GM21529 (cell line): ENCODE results near the gene FAM163B.

Experiments used
- ATAC-seq: cut with Tn5 transposase; IDR thresholded peaks from one replicate; pipeline ENCODE4 v1.9.1; 2021; ENCODE audit not compliant: unreplicated experiment

Gene FAM163B

DNA sequence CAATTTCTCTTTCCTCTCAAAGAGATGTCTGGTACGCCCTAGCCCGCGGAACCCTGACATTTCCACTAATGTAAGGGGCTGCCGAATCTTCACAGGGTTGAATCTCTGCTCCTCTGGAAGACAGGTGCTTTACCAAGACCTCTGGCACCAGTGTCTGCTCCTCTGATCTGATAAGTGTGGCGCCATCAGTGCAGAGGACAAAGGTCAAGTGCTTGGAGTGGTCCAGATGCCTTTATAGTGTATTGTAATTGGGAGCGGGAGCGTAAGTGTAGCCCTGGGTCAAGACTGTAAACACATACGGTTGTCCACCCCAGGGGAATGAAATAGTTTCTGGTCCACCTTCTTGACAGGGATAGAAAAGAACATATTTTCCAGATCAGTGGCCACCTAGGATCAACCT lies 57.0 kb downstream of the FAM163B start:
- no peak for ATAC-seq

DNA sequence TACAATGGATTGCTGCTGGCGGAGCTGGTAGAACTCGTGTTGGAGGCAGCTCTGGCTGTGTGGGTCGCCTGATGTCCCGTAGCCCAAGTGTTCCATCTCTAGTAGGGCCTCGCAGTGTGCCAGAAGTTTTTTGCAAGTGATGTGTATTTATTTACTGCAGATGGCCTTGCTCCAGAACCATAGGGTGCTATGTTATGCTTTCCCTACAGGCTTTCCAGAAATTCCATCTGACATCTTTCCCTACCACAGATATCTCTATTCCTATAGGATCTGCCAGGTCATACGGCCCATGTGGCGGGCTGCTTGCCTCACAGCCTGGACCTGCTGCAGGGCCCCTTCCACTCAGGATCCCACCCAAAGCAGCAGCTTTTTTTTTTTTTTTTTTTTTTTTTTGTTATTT lies 57.7 kb downstream of the FAM163B start:
- ATAC-seq: no peak

DNA sequence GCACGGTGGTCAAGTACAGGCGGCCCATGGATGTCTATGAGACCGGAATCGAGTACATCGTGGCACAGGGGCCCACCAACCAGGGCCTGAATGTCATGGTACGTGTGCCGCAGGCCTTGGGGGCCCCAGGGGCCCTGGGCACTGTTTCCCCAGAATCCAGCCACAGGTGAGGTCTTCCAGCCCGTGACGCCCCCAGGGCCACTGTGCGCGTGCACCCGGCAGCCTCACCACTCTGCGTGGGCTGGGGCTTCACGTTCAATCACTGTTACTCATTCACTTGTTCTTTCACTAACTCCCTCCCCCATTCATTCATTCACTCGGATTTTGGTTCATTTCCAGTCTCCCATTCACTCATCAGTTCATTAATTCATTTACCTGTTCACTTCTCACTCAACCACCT lies 62.1 kb downstream of the FAM163B start:
- no peak for ATAC-seq

DNA sequence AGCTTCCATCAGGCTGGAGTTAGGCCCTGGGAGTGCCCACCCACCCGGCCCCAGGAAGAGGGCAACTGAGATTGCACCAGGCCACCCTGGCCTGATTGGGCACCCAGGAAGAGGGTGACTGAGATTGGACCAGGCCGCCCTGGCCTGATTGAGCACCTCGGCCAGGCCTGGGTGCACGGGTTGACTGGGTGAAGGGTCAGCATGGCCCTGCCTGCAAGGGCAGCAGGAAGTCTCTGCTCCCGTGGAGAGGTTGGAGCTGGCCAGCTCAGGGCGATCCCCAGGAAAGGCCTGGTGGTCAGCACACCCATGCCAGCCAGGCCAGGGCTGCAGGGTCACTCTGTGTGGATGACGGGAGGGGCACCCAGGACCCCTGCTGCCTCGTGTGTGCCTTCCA lies 62.9 kb downstream of the FAM163B start:
- ATAC-seq: no peak

DNA sequence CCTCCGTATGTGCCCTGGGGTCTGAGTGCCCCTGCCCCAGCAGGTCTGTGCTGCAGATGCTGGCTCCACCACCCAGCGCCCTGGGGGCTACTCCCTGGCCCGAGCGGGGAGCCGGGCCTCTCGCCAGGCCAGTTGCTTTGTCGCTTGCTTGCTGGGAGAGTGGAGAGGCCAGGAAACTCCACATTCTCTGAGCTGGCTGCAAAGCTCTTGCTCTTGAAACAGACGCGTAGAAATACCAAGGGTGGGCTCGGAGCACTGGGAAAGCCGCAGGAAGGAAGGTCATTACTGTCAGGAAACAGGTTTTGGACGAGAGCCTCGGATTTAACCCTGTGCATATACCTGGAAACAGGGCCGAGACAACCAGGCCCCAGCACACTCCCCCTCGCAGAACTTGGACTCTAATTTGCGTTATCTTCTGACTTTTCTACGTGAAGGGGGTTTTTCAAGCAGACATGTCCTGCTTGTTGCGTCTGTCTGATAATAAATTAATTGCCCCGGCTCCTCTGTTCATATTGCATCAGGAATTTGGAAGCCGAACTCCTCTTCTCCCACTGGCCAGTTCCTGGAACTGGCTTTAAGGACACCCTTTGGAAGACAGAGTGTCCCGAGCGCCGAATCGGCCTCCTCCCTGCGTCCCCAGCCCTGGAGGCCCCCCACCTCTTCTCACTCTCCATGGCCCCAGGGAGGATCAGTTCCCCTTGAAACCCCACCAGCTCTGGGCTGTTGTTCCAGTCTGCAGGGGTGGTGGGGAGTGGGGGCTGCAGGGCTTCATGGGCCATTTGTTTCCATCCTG lies 63.5 kb downstream of the FAM163B start:
- no peak for ATAC-seq

DNA sequence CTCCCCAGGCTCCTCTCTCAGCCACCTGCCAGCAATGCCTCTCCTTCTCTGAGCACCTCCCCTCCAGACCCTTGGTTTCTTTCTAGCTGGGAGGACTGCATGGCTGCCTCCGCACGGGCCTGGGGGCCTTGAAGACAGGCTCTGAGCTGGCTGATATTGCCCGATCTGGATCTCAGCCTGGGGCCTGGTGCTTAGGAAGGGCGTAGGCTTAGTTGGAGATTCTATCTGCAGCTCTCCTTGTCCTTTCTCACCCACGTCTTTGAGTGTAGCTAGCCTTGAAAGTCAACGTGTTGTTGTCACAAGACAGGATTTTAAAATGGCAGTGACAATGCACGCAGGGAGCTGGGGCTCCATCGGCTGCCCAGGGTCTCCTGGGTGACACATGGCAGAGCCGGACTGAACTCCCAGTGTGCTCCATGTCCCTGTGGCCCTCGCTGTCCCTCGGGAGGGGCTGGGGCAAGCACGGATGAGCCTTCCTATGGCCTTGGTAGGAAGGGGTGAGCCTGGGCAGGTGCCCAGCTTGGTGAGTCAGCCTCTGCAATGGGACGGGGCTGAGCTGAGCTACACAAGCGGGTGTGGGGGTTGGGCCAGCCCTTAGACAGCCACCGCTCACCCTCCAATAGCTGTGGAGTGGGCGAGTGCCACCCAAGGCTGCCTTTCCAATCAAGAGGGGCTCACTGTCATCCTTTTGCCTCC lies 65.3 kb downstream of the FAM163B start:
- no peak for ATAC-seq

DNA sequence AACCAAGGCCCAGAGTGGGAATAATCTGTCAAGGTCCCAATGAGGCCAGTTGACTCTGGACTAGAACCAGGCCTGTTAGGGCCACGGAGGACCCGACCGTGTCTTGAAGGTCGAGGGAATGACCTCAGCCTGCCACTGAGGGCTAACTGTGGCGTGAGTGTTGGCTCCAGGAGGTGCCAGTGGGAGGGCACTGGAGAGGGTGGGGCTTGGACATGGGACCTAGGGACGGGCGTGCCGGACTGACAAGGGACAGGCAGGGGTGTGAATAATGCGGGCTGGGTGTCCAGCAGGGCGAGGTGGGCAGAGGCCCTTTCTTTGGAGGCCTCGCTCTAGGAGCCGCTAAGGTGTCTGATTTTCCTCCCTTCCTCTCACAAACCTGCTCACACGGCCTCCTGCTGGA lies 67.2 kb downstream of the FAM163B start:
- no peak for ATAC-seq

DNA sequence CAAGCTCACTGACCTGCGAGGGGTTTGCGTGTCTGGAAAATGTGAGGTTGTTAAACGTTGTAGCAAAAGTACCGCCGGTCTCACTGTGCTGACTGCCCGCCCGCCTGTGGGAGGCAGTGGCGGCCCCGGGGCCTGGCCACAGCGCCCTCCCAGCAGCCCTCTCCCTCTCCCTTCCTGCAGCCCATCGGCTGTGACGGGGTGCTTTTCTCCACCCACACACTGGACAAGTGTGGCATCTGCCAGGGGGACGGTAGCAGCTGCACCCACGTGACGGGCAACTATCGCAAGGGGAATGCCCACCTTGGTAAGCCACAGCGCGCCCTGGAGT lies 68.5 kb downstream of the FAM163B start:
- no peak for ATAC-seq

DNA sequence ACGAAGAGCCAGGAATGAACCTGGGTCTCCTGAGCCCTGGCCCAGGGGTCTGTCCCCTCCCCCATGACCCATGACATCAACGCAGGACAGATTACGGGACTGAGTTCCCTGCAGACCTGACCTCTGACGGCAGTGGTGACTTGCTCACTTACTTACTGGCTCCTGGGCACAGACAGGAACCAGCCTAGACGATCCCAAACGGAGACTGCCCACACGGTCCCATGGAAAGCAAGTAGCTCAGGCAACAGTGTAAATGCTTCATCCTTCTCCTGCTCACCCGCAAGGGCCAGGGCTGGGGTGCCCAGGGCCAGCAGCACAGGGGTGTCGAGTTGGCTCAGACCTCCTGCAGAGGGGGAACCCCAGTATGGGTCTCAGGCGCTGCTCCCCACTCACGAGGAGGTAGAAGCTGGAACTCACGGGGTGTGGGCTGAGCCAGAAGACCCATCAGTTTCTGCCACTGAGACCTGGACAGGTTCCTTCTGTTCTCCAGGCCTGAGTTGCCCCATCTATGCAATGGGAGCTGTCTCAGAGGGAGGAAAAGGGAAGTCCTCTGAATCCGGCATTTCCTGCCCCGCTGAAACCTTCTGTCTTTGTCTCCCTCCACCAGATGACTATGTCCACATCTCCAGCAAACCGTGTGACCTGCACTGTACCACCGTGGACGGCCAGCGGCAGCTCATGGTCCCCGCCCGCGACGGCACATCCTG lies 69.0 kb downstream of the FAM163B start:
- ATAC-seq: no peak

DNA sequence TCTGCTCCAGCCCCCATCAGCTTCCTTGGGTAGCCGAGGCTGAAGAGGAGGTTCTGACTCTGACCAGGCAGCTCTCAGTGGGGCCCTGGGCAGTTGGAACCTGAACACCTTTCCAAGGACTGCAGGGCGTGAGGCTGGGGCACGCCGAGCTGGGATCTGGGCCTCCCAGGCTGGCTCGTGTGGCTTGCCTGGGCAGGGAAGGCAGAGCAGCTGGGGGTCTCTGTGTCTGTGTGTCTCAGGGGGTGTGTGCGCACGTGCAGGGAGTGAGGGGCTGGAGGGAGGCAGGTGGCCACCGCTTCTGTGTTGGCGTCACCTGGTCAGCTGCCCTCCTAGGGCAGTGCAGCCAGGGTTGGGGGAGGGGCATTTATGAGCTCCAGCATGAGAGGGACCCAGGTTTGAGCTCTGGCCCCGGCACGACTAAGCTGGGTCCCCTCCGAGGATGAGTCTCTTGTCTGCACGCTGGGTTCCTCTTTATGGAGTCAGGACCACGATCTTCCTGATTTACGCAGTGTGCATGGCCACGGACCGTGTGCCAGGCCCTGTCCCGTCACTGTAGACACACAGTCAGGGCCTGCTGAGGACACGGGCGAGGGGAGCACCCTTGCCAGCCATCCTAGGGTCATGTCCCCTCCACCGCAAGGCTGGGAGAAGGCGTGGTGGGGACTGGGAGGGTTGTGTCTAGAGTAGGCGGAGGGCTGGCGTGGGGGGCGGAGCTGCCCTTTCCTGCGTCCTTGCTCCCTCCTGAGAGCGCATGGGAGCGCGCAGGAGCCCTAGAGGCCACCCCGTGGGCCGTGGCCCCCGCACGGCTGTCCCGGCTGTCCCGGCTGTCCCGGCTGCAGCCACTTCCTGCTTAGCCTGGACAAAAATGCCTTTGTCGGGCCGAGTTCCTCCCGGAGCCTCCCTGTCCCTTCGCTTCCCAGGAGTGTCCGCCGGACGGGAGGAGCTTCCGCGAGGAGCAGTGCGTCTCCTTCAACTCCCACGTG lies 70.0 kb downstream of the FAM163B start:
- ATAC-seq: no peak

DNA sequence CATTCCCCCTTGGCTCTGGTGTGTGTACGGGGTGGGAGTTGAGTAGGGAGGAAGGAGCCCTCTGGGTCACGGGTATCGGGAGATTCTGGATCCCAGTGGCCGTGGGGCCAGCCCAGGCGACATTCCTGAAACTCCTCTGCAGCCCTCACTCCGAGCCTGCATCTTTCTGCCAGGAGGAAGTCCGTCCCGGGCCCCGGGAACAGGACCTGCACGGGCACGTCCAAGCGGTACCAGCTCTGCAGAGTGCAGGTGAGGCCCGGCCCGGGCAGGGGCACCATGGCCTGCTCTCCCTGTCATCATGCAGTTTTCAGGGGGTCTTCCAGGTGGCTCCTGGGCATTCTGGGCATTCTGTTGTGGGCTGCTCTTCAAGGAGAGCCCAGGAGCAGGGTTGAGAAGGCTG lies 71.0 kb downstream of the FAM163B start:
- ATAC-seq: no peak

DNA sequence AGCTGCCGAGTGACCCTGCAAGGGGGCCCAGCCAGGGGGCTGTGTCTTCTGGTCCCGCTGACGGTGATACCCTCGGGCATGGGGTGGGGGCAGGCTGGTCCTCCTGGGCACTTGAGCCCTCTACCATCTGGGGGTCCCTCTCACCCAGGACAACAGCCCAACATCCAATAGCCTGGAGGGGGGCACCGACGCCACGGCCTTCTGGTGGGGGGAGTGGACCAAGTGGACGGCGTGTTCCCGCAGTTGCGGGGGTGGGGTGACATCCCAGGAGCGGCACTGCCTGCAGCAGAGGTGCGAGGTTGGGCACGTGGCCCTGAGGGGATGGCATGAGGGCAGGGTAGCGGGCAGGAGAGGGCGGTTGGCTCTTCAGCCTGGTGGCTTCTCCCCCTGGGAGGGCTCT lies 71.9 kb downstream of the FAM163B start:
- ATAC-seq: no peak

DNA sequence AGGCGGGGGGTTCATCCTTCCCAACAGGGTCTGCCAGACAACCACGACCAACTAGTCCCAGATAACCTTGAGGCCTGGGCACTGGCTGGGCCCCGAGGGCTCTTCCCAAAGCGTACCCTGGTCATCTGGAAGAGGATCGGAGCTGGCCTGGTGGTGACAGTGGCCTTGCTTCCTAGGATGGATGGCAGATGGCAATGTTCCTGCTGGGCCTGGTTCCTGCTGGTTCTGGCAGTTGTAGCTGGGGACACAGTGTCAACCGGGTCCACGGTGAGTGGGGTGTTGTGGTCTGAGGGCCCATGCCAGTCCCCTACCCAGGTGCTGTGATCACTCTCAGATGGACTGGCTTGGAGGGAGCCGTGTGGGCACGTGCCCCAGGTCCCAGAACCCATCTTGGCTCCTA lies 72.7 kb downstream of the FAM163B start:
- ATAC-seq: no peak

DNA sequence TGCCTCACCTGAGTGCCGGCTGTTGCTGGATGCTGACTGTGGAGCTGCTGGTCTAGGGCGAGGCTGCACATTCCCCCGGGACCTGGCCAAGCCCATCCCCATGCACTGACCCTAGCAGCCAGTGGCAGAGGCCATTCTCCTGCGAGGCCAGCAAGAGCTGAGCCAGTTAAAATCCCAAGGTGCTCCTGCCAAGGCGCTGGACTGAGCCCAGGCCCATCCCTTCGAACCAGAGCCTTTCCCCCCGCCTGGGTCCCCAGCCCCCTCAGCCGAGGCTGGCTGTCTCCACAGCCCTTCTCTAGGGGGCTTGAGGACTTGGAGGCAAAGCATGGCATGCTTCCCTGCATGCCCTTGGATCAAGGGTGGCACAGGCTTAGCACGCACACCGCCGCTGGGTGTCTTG lies 73.1 kb downstream of the FAM163B start:
- ATAC-seq: no peak

DNA sequence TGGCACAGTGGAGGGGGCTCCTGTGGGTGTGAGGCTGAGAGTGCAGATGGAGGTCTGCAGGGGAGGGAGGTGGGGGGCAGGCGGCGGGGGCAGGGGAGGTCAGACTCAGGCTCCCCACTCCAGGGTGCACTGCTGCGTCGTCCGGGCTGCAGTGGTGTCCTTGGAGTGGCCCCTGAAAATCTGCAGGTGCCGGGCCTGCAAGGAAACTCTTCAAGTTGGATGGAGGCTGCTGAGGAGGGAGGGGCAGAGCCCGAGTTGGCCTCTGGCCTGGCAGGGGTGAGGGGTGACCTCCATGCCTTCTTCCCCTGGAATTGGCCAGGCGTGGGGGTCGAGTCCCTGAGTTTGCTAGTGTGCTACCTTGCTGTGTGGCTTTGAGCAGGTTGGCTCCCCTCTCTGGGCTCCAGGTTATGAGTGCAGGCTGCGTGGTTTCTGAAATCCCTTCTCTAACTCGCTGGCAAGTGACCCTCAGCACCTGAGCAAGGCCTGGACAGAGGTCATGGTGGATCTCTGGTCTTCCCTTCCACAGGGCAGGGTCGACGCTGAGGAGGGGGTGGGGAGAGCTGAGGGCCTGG lies 73.8 kb downstream of the FAM163B start:
- ATAC-seq: no peak

DNA sequence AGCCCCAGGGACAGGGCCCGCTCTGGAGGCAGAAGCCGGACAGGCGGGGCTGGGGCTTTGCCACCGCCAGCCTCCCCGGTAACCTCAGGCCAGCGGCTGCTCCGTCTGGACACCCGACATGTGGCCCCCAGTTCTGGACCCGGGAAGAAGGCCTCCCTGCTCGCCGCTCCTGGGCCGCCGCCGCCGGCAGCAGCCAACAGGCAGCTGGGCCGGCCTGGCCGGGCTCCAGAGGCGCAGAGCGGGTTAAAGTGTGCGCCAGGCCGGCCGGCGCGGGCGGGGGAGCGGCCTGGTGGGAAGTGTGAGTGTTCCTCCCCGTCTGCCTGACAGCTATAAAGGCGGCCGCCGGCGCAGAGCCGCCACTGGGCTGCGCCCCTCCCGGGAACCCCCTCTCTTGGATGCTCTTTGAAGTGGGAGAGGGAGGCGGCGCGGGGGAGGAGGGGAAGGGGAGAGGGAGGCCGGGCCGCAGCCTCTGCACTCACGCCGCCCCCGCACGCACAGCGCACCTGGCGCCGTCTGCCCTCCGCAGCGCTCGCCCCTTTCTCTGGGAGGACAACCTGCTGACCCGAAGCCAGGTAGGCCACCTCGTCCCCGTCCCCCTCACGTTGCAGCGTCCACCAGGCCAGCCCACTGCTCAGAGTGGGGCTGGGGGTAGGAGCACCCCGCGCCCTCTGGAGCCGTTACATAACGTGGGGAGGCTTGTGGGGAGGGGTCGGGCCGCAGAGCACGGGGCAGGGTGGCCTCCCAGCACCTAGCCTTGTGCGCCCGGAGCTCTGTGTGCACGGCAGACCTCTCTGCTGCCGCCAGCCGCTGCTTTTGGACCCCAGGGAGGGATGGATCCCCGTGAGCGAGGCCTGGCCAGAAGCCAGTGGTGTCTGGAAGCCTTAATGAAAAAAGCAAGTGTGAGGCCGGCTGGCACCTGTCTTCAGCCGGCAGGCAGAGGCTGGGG lies 74.6 kb downstream of the FAM163B start, which contains the start of gene ADAMTSL2:
Gene ADAMTSL2 (plus strand): TSS at position 359 of the 946 bp plus-strand sequence. CDS start 2,009 bp downstream, outside the sequence.
- no peak for ATAC-seq

DNA sequence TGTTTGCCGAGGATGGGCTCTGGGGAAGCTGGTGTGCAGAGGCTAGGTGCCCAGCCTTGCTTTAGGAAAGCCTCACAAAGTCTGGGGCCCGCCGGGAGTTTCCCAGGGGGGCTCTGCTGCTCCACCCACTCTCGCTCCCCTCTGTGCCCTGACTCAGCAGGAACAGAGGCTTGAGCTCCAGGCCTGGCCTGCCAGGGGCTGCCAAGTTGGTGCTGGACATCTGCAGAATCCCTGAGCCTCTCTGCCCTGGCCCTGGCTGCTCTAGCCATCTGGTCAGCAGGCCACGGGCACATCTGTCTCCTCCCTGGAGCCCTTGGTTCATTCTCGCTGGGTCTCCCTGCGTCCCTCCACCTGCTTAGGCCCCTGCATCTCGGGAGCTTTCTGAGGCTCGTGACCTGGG lies 75.3 kb downstream of the FAM163B start:
- no peak for ATAC-seq

DNA sequence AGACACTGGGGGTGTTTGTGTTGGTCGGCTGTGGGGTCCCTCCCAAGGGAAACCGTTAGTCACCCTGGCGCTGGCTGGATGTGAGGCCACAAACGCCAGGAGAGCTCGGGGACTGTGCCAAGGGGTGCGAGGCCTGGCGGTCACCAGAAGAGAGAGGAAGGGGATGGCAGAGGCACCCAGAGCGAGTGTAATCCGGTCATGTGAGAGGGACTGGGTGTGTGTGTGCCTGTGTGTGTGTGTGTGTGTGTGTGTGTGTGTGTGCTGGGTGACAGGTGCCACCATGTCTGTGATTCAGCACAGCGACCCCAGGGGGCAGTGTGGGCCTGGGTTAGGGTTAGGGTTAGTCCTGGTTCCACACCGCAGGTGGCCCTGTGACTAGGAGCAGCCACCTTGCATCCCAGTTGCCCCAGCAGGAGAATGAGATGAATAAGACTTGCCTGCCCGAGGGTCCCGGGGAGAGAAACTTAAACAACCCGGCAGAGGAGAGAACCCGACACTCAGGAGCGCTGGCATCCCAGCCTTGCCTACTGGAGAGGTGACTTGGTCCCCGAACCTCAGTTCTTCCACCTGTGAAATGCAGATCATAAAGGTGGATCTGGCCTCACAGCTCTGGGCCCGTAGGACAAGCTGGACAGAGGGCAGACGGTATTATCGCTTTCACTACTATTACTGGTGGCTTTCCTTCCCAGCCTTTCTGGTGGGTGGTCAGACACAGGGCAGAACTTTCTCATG lies 76.1 kb downstream of the FAM163B start:
- ATAC-seq: no peak

DNA sequence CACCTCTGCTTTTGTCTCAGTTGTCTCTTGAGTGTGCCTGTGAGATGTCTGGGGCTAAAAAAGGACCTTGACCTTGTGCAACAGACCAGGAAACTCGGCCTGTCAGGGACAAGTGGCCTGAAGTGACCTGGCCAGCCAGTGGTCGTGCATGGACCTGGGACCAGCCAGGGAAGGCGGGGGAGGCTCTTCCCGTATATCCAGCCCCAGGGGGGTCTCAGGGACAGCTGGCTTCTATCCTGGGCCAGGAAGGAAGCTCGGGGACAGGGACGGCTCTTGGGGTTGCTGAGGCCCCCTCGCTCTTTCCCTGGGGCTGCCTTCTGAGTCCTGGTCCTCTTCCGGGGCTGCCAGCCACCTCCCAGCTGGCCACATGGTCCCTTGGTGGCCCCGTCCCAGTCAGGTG lies 77.9 kb downstream of the FAM163B start:
- ATAC-seq: no peak
